Measurements from ENCODE around the gene LILRA1.
"Not testable (repeated sequence)": the region's sequence is repeated elsewhere in the genome, so short reads cannot be mapped to it uniquely, and the experiment has no call there.

The LILRA1 gene

GRCh38 chr19:54577334-54577733 lies 16.1 kb upstream of the LILRA1 start:
- DNase-seq (ENCODE audit: low spot score), result no peak

- DNase-seq (ENCODE audit: low spot score), result not testable (repeated sequence)
Measured at GRCh38 chr19:54578268-54578667, 15.2 kb upstream of the LILRA1 start.

GRCh38 chr19:54586397-54586796 lies 7.0 kb upstream of the LILRA1 start:
- DNase-seq (ENCODE audit: low spot score), result no peak

GRCh38 chr19:54587026-54587425 lies 6.4 kb upstream of the LILRA1 start:
- DNase-seq (ENCODE audit: low spot score), result no peak

- DNase-seq (ENCODE audit: low spot score), result not testable (repeated sequence)
Measured at GRCh38 chr19:54593931-54594626, 647 bp downstream of the LILRA1 start.

GRCh38 chr19:54594737-54595136 lies 1.3 kb downstream of the LILRA1 start:
- DNase-seq (ENCODE audit: low spot score), result no peak

- DNase-seq (ENCODE audit: low spot score), result not testable (repeated sequence)
Measured at GRCh38 chr19:54595680-54596436, 2.4 kb downstream of the LILRA1 start.

GRCh38 chr19:54600212-54600611 lies 6.8 kb downstream of the LILRA1 start:
- DNase-seq (ENCODE audit: low spot score), result no peak

- DNase-seq (ENCODE audit: low spot score), result no peak
Measured at GRCh38 chr19:54606230-54606629, 12.8 kb downstream of the LILRA1 start.

GRCh38 chr19:54606891-54607784 lies 13.7 kb downstream of the LILRA1 start:
- no peak for DNase-seq (ENCODE audit: low spot score)

- no peak for DNase-seq (ENCODE audit: low spot score)
Measured at GRCh38 chr19:54607785-54608150, 14.3 kb downstream of the LILRA1 start.

- no peak for DNase-seq (ENCODE audit: low spot score)
Measured at GRCh38 chr19:54608205-54608604, 14.8 kb downstream of the LILRA1 start.

GRCh38 chr19:54608792-54609191 lies 15.4 kb downstream of the LILRA1 start:
- DNase-seq (ENCODE audit: low spot score), result no peak

GRCh38 chr19:54609356-54609791 lies 15.9 kb downstream of the LILRA1 start:
- no peak for DNase-seq (ENCODE audit: low spot score)

- no peak for DNase-seq (ENCODE audit: low spot score)
Measured at GRCh38 chr19:54612428-54612827, 19.0 kb downstream of the LILRA1 start.

- DNase-seq (ENCODE audit: low spot score), result no peak
Measured at GRCh38 chr19:54614726-54615125, 21.3 kb downstream of the LILRA1 start.

GRCh38 chr19:54616057-54616456 lies 22.6 kb downstream of the LILRA1 start:
- no peak for DNase-seq (ENCODE audit: low spot score)

- no peak for DNase-seq (ENCODE audit: low spot score)
Measured at GRCh38 chr19:54616821-54617560, 23.6 kb downstream of the LILRA1 start.

- no peak for DNase-seq (ENCODE audit: low spot score)
Measured at GRCh38 chr19:54620464-54620863, 27.0 kb downstream of the LILRA1 start.

GRCh38 chr19:54622431-54622830 lies 29.0 kb downstream of the LILRA1 start:
- DNase-seq (ENCODE audit: low spot score), result no peak

GRCh38 chr19:54624234-54624633 lies 30.8 kb downstream of the LILRA1 start:
- not testable (repeated sequence) for DNase-seq (ENCODE audit: low spot score)
